H1 (cell line): ENCODE measurements around the gene TEAD1. TPM values are rescaled to one million over a fixed set of nuclear protein-coding genes. Genes with fewer than 3 reads are reported as not detected.

ENCODE experiments used
- ATF2 ChIP-seq: IDR thresholded peaks from 2 replicates; pipeline ENCODE4 v1.6.1; 2012; ENCODE audit warnings: low read length, inconsistent platforms
- CEBPB ChIP-seq: IDR thresholded peaks from 2 replicates; pipeline ENCODE4 v1.6.1; 2012; ENCODE audit warnings: low read depth, low read length
- CTCF ChIP-seq, 3 experiments: IDR thresholded peaks; 1 replicate in 2 of 3; 2 replicates in 1 of 3; pipeline versions ENCODE4 v1.5.1 to v1.6.1; 2011; ENCODE audit warnings: low read length in 3 of 3, mild to moderate bottlenecking in 3 of 3, inconsistent platforms in 2 of 3, low read depth in 1 of 3, moderate library complexity in 1 of 3; ENCODE audit not compliant: insufficient read depth in 1 of 3; ENCODE audit errors: control extremely low read depth in 1 of 3
- HDAC6 ChIP-seq: IDR thresholded peaks from one replicate; pipeline ENCODE4 v1.7.1; 2012; ENCODE audit warnings: low read depth, mild to moderate bottlenecking, inconsistent platforms, low read length, moderate library complexity
- KDM5A ChIP-seq: fragments of 200-600 bp; IDR thresholded peaks from 2 replicates; pipeline ENCODE4 v1.7.1; 2012; ENCODE audit warnings: mild to moderate bottlenecking, low read length, inconsistent platforms, mixed read lengths
- RFX5 ChIP-seq: IDR thresholded peaks from 2 replicates; pipeline ENCODE4 v1.6.1; 2011; ENCODE audit warnings: low read depth, low read length, improper control_type of control experiment, borderline replicate concordance
- polyA plus RNA-seq, 7 experiments: library from polyadenylated mRNA; depleted of rRNA in 3 of 7; stranded (reverse) in 5 of 7; unstranded in 2 of 7; fragments of >200 nt in 5 of 7; fragments of 200-250 nt in 2 of 7; gene quantifications; 1 replicate in 5 of 7; 2 replicates in 1 of 7; 4 replicates in 1 of 7; pipeline versions ENCODE4 v1.2.1 to v1.2.3, GENCODE V29; 2011 to 2013; ENCODE audit warnings: missing spikeins in 2 of 7, mixed read lengths in 2 of 7
- total RNA-seq: library from RNA; stranded (reverse); fragmentation: NEBNext Ultra II Directional; extraction: Animal tissue kit (Norgen Biotek cat#: 25700); gene quantifications from 2 replicates; pipeline ENCODE4 v1.2.1, GENCODE V29; 2021
- TF ChIP-seq, protein P1 (sequence below): IDR thresholded peaks from 2 replicates; pipeline ENCODE4 v1.6.1; 2011; ENCODE audit warnings: low read depth, mild to moderate bottlenecking, low read length; ENCODE audit not compliant: insufficient read depth

Gene TEAD1
- total and polyA plus RNA-seq, 2 of the 8 experiments (the other 6 are each of a cell fraction or from before 2014, with no cell fraction given): 15.6 to 67.4 TPM

DNA sequence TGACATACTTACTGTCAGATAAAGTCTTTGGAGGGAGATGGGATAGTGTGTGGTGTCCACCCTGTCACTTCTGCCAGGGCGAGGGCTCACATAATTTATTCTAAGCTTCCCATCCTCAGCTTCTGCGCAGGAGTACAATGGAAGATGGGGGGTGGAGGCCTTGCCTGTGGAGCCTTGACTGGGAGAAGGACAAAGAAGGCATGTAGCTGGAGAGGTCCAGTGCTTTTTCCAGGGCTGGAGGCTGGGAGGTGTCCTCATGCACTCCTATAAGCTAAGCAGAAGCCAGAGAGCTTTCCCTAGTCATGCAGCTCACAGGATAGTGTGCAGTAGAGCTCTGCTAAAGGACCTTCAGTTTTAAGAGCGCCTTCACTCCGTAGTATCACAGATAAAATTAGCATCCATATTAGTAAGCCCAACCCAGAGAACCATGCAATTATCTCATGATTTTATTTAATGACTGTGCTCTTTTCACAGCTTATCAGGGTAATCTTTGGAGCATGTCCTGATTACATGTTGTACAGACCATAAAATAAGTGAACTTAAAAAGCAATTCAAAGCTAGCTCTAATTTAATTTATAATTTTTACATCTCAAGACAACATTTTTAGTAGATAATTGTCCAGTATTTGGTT, 148.3 kb downstream of the TEAD1 start (continued):
- no peak for TF ChIP-seq CTCF (IDR thresholded peaks at IDR 0.05; ENCODE audit: control extremely low read depth in 1 of 3, insufficient read depth in 1 of 3, low read depth in 1 of 3, low read length in 3 of 3)
- no peak for TF ChIP-seq HDAC6
- TF ChIP-seq KDM5A: no peak
- no peak for TF ChIP-seq ATF2
- TF ChIP-seq, protein P1, sequence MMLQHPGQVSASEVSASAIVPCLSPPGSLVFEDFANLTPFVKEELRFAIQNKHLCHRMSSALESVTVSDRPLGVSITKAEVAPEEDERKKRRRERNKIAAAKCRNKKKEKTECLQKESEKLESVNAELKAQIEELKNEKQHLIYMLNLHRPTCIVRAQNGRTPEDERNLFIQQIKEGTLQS: no peak
- no peak for TF ChIP-seq CEBPB
- TF ChIP-seq RFX5: no peak
- TF ChIP-seq, all 59 proteins: peak for 0
